Right lobe of liver (tissue), 6 donors: Measurements from ENCODE around the gene JADE3. TPM values are rescaled to one million over a fixed set of nuclear protein-coding genes. Genes with fewer than 3 reads are reported as not detected.

Experiments used
- ATAC-seq, 4 donors: fragments of 200-7000 bp; cut with Tn5 transposase; one replicate each; pipeline ENCODE4 v1.9.1; 2020; ENCODE audit warnings: mild to moderate bottlenecking in 4 of 4, moderate library complexity in 4 of 4
- DNase-seq, 3 donors: peaks; one replicate each; pipeline ENCODE4 v3.0.0-alpha.2; 2020
- H3K27ac ChIP-seq, 3 donors: fragments of 200-600 bp; one replicate each; pipeline ENCODE4 v1.8.0; 2022
- H3K27me3 ChIP-seq, 2 donors: fragments of 200-600 bp; one replicate each; pipeline ENCODE4 v1.8.0; 2022
- H3K36me3 ChIP-seq, 4 donors: fragments of 200-600 bp; sonication (generic) in 1 of 4; one replicate each; pipeline versions ENCODE4 v1.5.1 to v1.8.0; 2017 to 2022; ENCODE audit warnings: control low read depth in 1 of 4
- H3K4me1 ChIP-seq, 4 donors: fragments of 200-600 bp; sonication (generic) in 1 of 4; one replicate each; pipeline versions ENCODE4 v1.5.1 to v1.8.0; 2017 to 2022; ENCODE audit warnings: control low read depth in 1 of 4
- H3K4me3 ChIP-seq, 3 donors: fragments of 200-600 bp; one replicate each; pipeline ENCODE4 v1.8.0; 2022
- H3K9me3 ChIP-seq, 4 donors: fragments of 200-600 bp; sonication (generic) in 1 of 4; one replicate each; pipeline versions ENCODE4 v1.5.1 to v1.8.0; 2017 to 2022; ENCODE audit warnings: control low read depth in 1 of 4
- CTCF ChIP-seq, 4 donors: fragments of 200-600 bp in 3 of 4; fragments of 450-650 bp in 1 of 4; IDR thresholded peaks; one replicate each; pipeline versions ENCODE4 v1.5.1 to v1.8.0; 2016 to 2022; ENCODE audit warnings: antibody characterized with exemption in 4 of 4, mild to moderate bottlenecking in 2 of 4
- POLR2A ChIP-seq: fragments of 450-650 bp; IDR thresholded peaks from one replicate; pipeline ENCODE4 v1.6.1; 2017; ENCODE audit warnings: antibody characterized with exemption, mild to moderate bottlenecking
- WGBS: methylation state at CpG from one replicate; pipeline ENCODE4 v1.1.6; 2018; ENCODE audit warnings: low coverage, low lambda C conversion rate; ENCODE audit not compliant: insufficient coverage; ENCODE audit errors: missing lambda C conversion rate; 5-methylcytosine and 5-hydroxymethylcytosine counted together
- intact Hi-C, 2 donors: fragments of 100-400 bp; cut with DNase I; formaldehyde crosslinking; loops; one replicate each; pipeline versions ENCODE4 v1.11.2 to v1.14.1; 2022
- total RNA-seq, 6 experiments: library from RNA; depleted of rRNA in 2 of 6; stranded (reverse); fragments of >200 nt in 2 of 6; fragmentation: NEBNext Ultra II Directional in 3 of 6; extraction: Animal tissue kit (Norgen Biotek cat#: 25700) in 3 of 6; gene quantifications; one replicate each; pipeline versions ENCODE4 v1.1.0 to v1.2.4, GENCODE V29; 2016 to 2023
- donor health status: DM: no; HTN: yes; CAD: no.
- donor health status: DM: no; HTN: no; CAD: no.
- donor health status: DM: no; HTN: no; CAD: no.
- donor health status: DM: no; HTN: yes; CAD: no.
- donor health status: DM: no; HTN: yes; CAD: no.

JADE3 gene
- total RNA-seq, 6 experiments from 2014 or later: 6.5 to 10.1 (median 9.1) TPM

GRCh38 chrX:46978341-46979291 is 66.4 kb downstream of the JADE3 start:
- ATAC-seq: peak; percentile 90 to 95 (median 92)
- 51% methylated on average over 7 of the region's 8 CpGs for WGBS
- Histone ChIP-seq H3K27ac (no peak overlapping the region), H3K9me3 (no peaks in the 10 kb centered on the region), H3K4me3 (no peak overlapping the region), H3K27me3 (no peaks in the 10 kb centered on the region), H3K36me3 (no peaks in the 10 kb centered on the region), H3K4me1 (peaks cover 0 to 6% (median 2%) of the 10 kb centered on the region in 4 donors)
- peak; percentile 73 to 76 (median 73) for DNase-seq
- intact Hi-C loops: no loop called here
- peak; percentile 66 to 72 (median 68) for TF ChIP-seq CTCF (IDR thresholded peaks at IDR 0.05)
- TF ChIP-seq POLR2A: no peak

GRCh38 chrX:46984705-46985104 is 72.5 kb downstream of the JADE3 start:
- intact Hi-C loops: no loop called here
- Histone ChIP-seq H3K4me1 (no peaks in the 10 kb centered on the region), H3K27ac (no peak overlapping the region), H3K9me3 (no peaks in the 10 kb centered on the region), H3K27me3 (no peaks in the 10 kb centered on the region), H3K4me3 (no peak overlapping the region), H3K36me3 (no peaks in the 10 kb centered on the region)
- ATAC-seq: no peak
- no peak for TF ChIP-seq POLR2A
- no peak for TF ChIP-seq CTCF (IDR thresholded peaks at IDR 0.05)
- 69% methylated on average over 3 of the region's 3 CpGs for WGBS
- DNase-seq: no peak

GRCh38 chrX:46989548-46989947 is 77.3 kb downstream of the JADE3 start:
- TF ChIP-seq POLR2A: no peak
- no peak for TF ChIP-seq CTCF (IDR thresholded peaks at IDR 0.05)
- DNase-seq: no peak
- H3K36me3 ChIP-seq: no peaks in the 10 kb centered on the region
- H3K27ac ChIP-seq: no peak overlapping the region
- intact Hi-C loops: no loop called here
- no peaks in the 10 kb centered on the region for H3K4me1 ChIP-seq
- H3K27me3 ChIP-seq: no peaks in the 10 kb centered on the region
- ATAC-seq: no peak
- no peaks in the 10 kb centered on the region for H3K9me3 ChIP-seq
- no peak overlapping the region for H3K4me3 ChIP-seq

- TF ChIP-seq POLR2A (no peak), CTCF (IDR thresholded peaks at IDR 0.05) (no peak)
- Histone ChIP-seq H3K4me1 (no peaks in the 10 kb centered on the region), H3K36me3 (no peaks in the 10 kb centered on the region), H3K27me3 (no peaks in the 10 kb centered on the region), H3K9me3 (no peaks in the 10 kb centered on the region), H3K27ac (no peak overlapping the region), H3K4me3 (no peak overlapping the region)
- intact Hi-C loops: no loop called here
- no peak for ATAC-seq
- no peak for DNase-seq
- 56% methylated on average over 2 of the region's 2 CpGs for WGBS
These were observed 79.4 kb downstream of the JADE3 start for GRCh38 chrX:46991664-46992063.
